Upper lobe of left lung (tissue), 6 donors: ENCODE data around the gene TTF1. TPM values are rescaled to one million over a fixed set of nuclear protein-coding genes. Genes with fewer than 3 reads are reported as not detected.

Source experiments
- ATAC-seq, 2 donors: fragments of 200-7000 bp; cut with Tn5 transposase; one replicate each; pipeline ENCODE4 v1.9.1; 2022; ENCODE audit warnings: mild to moderate bottlenecking in 2 of 2, moderate library complexity in 2 of 2; ENCODE audit not compliant: low FRiP score in 2 of 2
- DNase-seq, 2 donors: peaks; one replicate each; pipeline ENCODE4 v3.0.0-alpha.2; 2019 to 2020
- H3K27ac ChIP-seq, 4 donors: fragments of 200-600 bp; sonication (generic); one replicate each; pipeline ENCODE4 v1.5.1; 2016 to 2019
- H3K27me3 ChIP-seq, 4 donors: fragments of 200-600 bp; sonication (generic); one replicate each; pipeline ENCODE4 v1.5.1; 2017 to 2019
- H3K36me3 ChIP-seq, 4 donors: fragments of 200-600 bp; sonication (generic); one replicate each; pipeline ENCODE4 v1.5.1; 2016 to 2019
- H3K4me1 ChIP-seq, 4 donors: fragments of 200-600 bp; sonication (generic); one replicate each; pipeline ENCODE4 v1.5.1; 2018 to 2019
- H3K4me3 ChIP-seq, 4 donors: fragments of 200-600 bp; sonication (generic); one replicate each; pipeline ENCODE4 v1.5.1; 2017 to 2019; ENCODE audit warnings: mild to moderate bottlenecking in 2 of 4, moderate library complexity in 1 of 4
- H3K9me3 ChIP-seq, 4 donors: fragments of 200-600 bp; sonication (generic); one replicate each; pipeline ENCODE4 v1.5.1; 2018 to 2019
- CTCF ChIP-seq, 6 experiments: fragments of 450-650 bp in 4 of 6; fragments of 200-600 bp in 2 of 6; sonication (generic) in 2 of 6; IDR thresholded peaks; one replicate each; pipeline ENCODE4 v1.5.1; 2016 to 2019; ENCODE audit warnings: antibody characterized with exemption in 6 of 6
- EP300 ChIP-seq, 4 donors: sonication (generic); formaldehyde crosslinking; IDR thresholded peaks; one replicate each; pipeline ENCODE4 v1.5.1; 2017; ENCODE audit warnings: antibody characterized with exemption in 4 of 4, control low read depth in 2 of 4
- POLR2A ChIP-seq, 4 donors: fragments of 450-650 bp; IDR thresholded peaks; one replicate each; pipeline ENCODE4 v1.5.1; 2016 to 2017; ENCODE audit warnings: antibody characterized with exemption in 4 of 4, mild to moderate bottlenecking in 2 of 4
- POLR2AphosphoS5 ChIP-seq, 2 donors: sonication (generic); formaldehyde crosslinking; IDR thresholded peaks; one replicate each; pipeline ENCODE4 v1.5.1; 2017; ENCODE audit warnings: antibody characterized with exemption in 2 of 2
- WGBS, 2 donors: methylation state at CpG; one replicate each; pipeline ENCODE4 v1.1.5; 2017 to 2018; 5-methylcytosine and 5-hydroxymethylcytosine counted together
- total RNA-seq, 6 donors: library from RNA; depleted of rRNA in 4 of 6; stranded (reverse); fragments of >200 nt in 4 of 6; gene quantifications; one replicate each; pipeline versions ENCODE4 v1.1.0 to v1.2.1, GENCODE V29; 2016 to 2021
- donor health status: DM: no; HTN: no; CAD: no; lungs with moderate emphysema.
- donor health status: DM: no; HTN: yes; CAD: no; lungs with severe emphysema.

The TTF1 gene
- total RNA-seq, 6 donors from 2014 or later, result 7.7 to 16.9 (median 12.3) TPM

- Histone ChIP-seq H3K27ac (no peak overlapping the region), H3K9me3 (no peaks in the 10 kb centered on the region), H3K4me3 (no peak overlapping the region), H3K36me3 (no peaks in the 10 kb centered on the region), H3K4me1 (no peaks in the 10 kb centered on the region), H3K27me3 (peaks cover 0 to 6% (median 2%) of the 10 kb centered on the region in 4 donors)
- ATAC-seq, result no peak
- WGBS, 2 donors, result 47 to 48% methylated on average over 22 of the region's 22 CpGs
- DNase-seq, result no peak
- no peak for TF ChIP-seq CTCF (IDR thresholded peaks at IDR 0.05)
- no peak for TF ChIP-seq POLR2A (IDR thresholded peaks at IDR 0.05)
- no peak for TF ChIP-seq EP300 (IDR thresholded peaks at IDR 0.05)
- TF ChIP-seq POLR2AphosphoS5 (IDR thresholded peaks at IDR 0.05), result no peak
These were observed 18.4 kb upstream of the TTF1 start for GRCh38 chr9:132424857-132425674.

GRCh38 chr9:132423503-132423902, 16.9 kb upstream of the TTF1 start:
- no peak for DNase-seq
- Histone ChIP-seq H3K36me3 (no peaks in the 10 kb centered on the region), H3K4me3 (no peak overlapping the region), H3K27ac (no peak overlapping the region), H3K9me3 (no peaks in the 10 kb centered on the region), H3K4me1 (no peaks in the 10 kb centered on the region), H3K27me3 (peaks cover 0 to 6% (median 2%) of the 10 kb centered on the region in 4 donors)
- 76 to 81% methylated on average over 4 to 5 of the region's 5 CpGs for WGBS, 2 donors
- TF ChIP-seq POLR2A (IDR thresholded peaks at IDR 0.05) (no peak), CTCF (IDR thresholded peaks at IDR 0.05) (no peak), EP300 (IDR thresholded peaks at IDR 0.05) (no peak), POLR2AphosphoS5 (IDR thresholded peaks at IDR 0.05) (no peak)
- no peak for ATAC-seq

GRCh38 chr9:132422574-132422973, 15.9 kb upstream of the TTF1 start:
- no peak for ATAC-seq
- H3K27me3 ChIP-seq, result peaks cover 0 to 6% (median 2%) of the 10 kb centered on the region in 4 donors

GRCh38 chr9:132418726-132419363, 12.2 kb upstream of the TTF1 start:
- Histone ChIP-seq H3K4me3 (no peak overlapping the region), H3K4me1 (no peaks in the 10 kb centered on the region), H3K27me3 (peaks cover 0 to 14% (median 0%) of the 10 kb centered on the region in 4 donors), H3K36me3 (no peaks in the 10 kb centered on the region), H3K9me3 (no peaks in the 10 kb centered on the region), H3K27ac (no peak overlapping the region)
- TF ChIP-seq POLR2A (IDR thresholded peaks at IDR 0.05) (no peak), EP300 (IDR thresholded peaks at IDR 0.05) (no peak), CTCF (IDR thresholded peaks at IDR 0.05) (no peak), POLR2AphosphoS5 (IDR thresholded peaks at IDR 0.05) (no peak)
- 44 to 56% methylated on average over 5 of the region's 5 CpGs for WGBS, 2 donors
- no peak for DNase-seq
- no peak for ATAC-seq

More at GRCh38 chr9:132422574-132422973, 15.9 kb upstream of the TTF1 start:
- no peaks in the 10 kb centered on the region for H3K9me3 ChIP-seq
- H3K4me3 ChIP-seq, result no peak overlapping the region
- no peaks in the 10 kb centered on the region for H3K36me3 ChIP-seq
- no peak overlapping the region for H3K27ac ChIP-seq
- TF ChIP-seq CTCF (IDR thresholded peaks at IDR 0.05) (no peak), POLR2AphosphoS5 (IDR thresholded peaks at IDR 0.05) (no peak), POLR2A (IDR thresholded peaks at IDR 0.05) (no peak), EP300 (IDR thresholded peaks at IDR 0.05) (no peak)
- no peak for DNase-seq
- WGBS, 2 donors, result 46 to 60% methylated on average over 5 of the region's 5 CpGs
- no peaks in the 10 kb centered on the region for H3K4me1 ChIP-seq
